ENCODE data around the gene CREB3L4. TPM values are rescaled to one million over a fixed set of nuclear protein-coding genes. Genes with fewer than 3 reads are reported as not detected.

Gene CREB3L4
- total RNA-seq, 1 donor from 2014 or later = 12.2 TPM

- H3K36me3 ChIP-seq = peaks cover 28% of the 10 kb centered on the region
- H3K4me3 ChIP-seq = no peak overlapping the region
- TF ChIP-seq, protein P1, sequence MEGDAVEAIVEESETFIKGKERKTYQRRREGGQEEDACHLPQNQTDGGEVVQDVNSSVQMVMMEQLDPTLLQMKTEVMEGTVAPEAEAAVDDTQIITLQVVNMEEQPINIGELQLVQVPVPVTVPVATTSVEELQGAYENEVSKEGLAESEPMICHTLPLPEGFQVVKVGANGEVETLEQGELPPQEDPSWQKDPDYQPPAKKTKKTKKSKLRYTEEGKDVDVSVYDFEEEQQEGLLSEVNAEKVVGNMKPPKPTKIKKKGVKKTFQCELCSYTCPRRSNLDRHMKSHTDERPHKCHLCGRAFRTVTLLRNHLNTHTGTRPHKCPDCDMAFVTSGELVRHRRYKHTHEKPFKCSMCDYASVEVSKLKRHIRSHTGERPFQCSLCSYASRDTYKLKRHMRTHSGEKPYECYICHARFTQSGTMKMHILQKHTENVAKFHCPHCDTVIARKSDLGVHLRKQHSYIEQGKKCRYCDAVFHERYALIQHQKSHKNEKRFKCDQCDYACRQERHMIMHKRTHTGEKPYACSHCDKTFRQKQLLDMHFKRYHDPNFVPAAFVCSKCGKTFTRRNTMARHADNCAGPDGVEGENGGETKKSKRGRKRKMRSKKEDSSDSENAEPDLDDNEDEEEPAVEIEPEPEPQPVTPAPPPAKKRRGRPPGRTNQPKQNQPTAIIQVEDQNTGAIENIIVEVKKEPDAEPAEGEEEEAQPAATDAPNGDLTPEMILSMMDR (IDR thresholded peaks at IDR 0.05) = no peak
- intact Hi-C loops (cut with DNase I) = no loop called here
- no peak for ATAC-seq
- H3K9me3 ChIP-seq = no peaks in the 10 kb centered on the region
- no peak for DNase-seq
- H3K4me1 ChIP-seq = peaks cover 24% of the 10 kb centered on the region
- H3K27me3 ChIP-seq (ENCODE audit: low read depth) = no peaks in the 10 kb centered on the region
- no peak overlapping the region for H3K27ac ChIP-seq
These were observed 2.6 kb downstream of the CREB3L4 start for GRCh38 chr1:153970346-153970745.

DNA sequence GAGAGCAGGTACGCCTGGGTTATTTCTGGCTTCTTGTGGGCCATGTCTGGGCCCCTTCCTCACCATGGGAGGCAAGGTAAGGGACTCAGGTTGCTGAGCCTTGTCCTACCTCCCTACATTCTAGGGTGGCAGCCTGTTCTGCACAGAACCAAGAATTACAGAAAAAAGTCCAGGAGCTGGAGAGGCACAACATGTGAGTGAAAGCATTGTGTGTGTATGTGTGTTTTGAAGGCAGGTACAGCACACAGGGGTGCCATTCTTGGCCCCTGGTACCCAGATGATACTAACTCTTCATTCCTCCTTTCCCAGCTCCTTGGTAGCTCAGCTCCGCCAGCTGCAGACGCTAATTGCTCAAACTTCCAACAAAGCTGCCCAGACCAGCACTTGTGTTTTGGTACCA lies 5.4 kb downstream of the CREB3L4 start:
- peaks cover 25% of the 10 kb centered on the region for H3K4me1 ChIP-seq
- ATAC-seq (no peak), DNase-seq (no peak)
- no peaks in the 10 kb centered on the region for H3K27me3 ChIP-seq (ENCODE audit: low read depth)
- H3K36me3 ChIP-seq = peaks cover 36% of the 10 kb centered on the region
- no peak overlapping the region for H3K27ac ChIP-seq
- no peak overlapping the region for H3K4me3 ChIP-seq
- TF ChIP-seq, protein P1 (IDR thresholded peaks at IDR 0.05) = no peak
- intact Hi-C loops (cut with DNase I) = no loop called here
- H3K9me3 ChIP-seq = no peaks in the 10 kb centered on the region

DNA sequence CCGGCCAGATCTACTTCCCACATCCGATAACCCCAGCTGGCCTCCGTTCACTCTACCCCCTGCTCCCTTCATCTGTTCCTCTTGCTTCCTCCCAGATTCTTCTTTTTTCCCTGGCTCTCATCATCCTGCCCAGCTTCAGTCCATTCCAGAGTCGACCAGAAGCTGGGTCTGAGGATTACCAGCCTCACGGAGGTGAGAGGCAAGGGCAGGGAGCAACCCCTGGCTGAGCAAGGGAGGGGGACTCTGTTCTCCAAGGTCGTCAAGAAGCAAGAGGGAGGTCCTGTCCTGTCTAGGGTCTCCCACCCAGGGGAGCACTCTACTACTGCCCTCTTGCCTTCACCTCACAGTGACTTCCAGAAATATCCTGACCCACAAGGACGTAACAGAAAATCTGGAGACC lies 5.8 kb downstream of the CREB3L4 start:
- H3K4me3 ChIP-seq = no peak overlapping the region
- peaks cover 36% of the 10 kb centered on the region for H3K36me3 ChIP-seq
- no peaks in the 10 kb centered on the region for H3K27me3 ChIP-seq (ENCODE audit: low read depth)
- intact Hi-C loops (cut with DNase I) = no loop called here
- no peak for DNase-seq
- no peak for ATAC-seq
- no peaks in the 10 kb centered on the region for H3K9me3 ChIP-seq
- peaks cover 25% of the 10 kb centered on the region for H3K4me1 ChIP-seq
- no peak overlapping the region for H3K27ac ChIP-seq
- TF ChIP-seq, protein P1 (IDR thresholded peaks at IDR 0.05) = no peak

DNA sequence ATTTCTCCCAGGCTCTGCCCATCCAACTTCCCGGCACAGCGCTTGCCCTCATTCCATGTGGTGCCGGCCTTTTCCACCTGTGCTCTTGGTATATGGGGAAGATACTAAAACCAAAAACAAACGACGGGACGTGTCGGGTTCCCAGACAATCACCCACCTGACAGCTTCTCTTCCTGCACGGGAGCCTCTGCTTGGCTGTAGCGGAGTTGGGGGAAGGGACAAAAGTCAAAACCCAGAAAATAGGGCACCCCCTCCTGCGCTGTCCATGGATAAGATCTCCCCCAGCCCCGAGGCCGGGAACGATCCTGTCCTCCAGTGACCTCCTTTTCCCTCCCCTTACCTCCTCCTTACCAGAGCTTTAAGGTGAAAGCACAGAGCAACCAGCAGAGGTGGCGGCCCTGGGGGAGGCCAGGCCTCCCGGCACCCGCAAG lies 9.1 kb downstream of the CREB3L4 start:
- H3K27me3 ChIP-seq (ENCODE audit: low read depth) = no peaks in the 10 kb centered on the region
- peak overlapping the region; percentile 92 for H3K27ac ChIP-seq
- TF ChIP-seq, protein P1 (IDR thresholded peaks at IDR 0.05) = no peak
- H3K4me3 ChIP-seq = peak overlapping the region; percentile 99
- intact Hi-C loops (cut with DNase I) = no loop called here
- ATAC-seq (peak; percentile 2 to 11), DNase-seq (no peak)
- H3K36me3 ChIP-seq = peaks cover 58% of the 10 kb centered on the region
- peaks cover 22% of the 10 kb centered on the region for H3K4me1 ChIP-seq
- no peaks in the 10 kb centered on the region for H3K9me3 ChIP-seq

GRCh38 chr1:153977250-153978240 lies 9.8 kb downstream of the CREB3L4 start, which contains the start of gene JTB:
Gene JTB (minus strand): TSS chr1:153977674. CDS start chr1:153977252, 422 bp downstream.
- Histone ChIP-seq H3K27me3 (ENCODE audit: low read depth) (no peaks in the 10 kb centered on the region), H3K36me3 (peaks cover 63% of the 10 kb centered on the region), H3K4me3 (peak within 1 kb of the TSS; percentile 99), H3K27ac (peak within 1 kb of the TSS; percentile 92), H3K4me1 (peaks cover 22% of the 10 kb centered on the region), H3K9me3 (no peaks in the 10 kb centered on the region)
- TF ChIP-seq, protein P1 (IDR thresholded peaks at IDR 0.05) = peak; percentile 7
- intact Hi-C loops (cut with DNase I) = no loop called here
- DNase-seq = peak; percentile 95
- ATAC-seq = peak; percentile 95 to 99

Data from lower lobe of right lung (tissue), 2 donors.